ENCODE data around the gene MPP2. TPM values are rescaled to one million over a fixed set of nuclear protein-coding genes. Genes with fewer than 3 reads are reported as not detected.
"Not testable (repeated sequence)": the region's sequence is repeated elsewhere in the genome, so short reads cannot be mapped to it uniquely, and the experiment has no call there.

The MPP2 gene
- total RNA-seq, 5 donors from 2014 or later (not counting 1 experiment from before 2014, with no cell fraction given) = 1.6 to 5.6 (median 3.2) TPM

DNA sequence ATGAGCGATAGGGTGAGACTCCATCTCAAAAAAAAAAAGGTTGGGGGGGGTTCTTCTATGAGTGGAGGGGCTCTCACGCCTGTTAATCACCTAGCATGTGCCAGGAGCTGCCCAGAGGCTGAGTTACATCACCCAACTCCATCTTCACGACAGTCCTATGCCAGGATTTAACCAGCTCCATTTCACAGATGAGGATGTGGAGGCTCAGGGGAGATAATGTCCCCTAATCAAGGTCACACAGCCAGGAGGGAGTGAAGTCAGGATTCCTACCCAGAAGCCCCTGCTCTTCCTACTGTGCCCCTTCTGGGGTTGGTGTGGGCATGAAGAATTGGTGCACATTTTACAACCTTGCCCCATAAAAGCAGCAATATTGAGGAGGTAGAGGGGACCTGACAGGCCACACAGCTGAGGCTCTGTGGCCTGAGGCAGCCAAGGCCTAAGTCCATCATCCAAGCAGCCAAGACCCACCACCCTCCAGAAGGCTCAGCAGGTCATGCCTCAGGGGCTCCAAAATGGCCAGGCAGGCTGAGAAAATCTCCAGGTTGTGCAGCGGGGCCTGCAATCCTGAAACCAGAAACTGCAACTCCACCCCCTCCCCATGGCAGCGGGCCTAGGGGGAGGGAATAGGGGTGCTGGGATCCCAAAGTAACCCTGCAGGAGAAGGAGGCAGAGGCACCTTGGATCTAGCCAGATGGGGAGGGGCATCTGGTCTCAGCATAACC, 28.0 kb upstream of the MPP2 start:
- H3K9me3 Mint-ChIP-seq = no peaks in the 10 kb centered on the region
- no peak overlapping the region for H3K4me3 Mint-ChIP-seq
- Histone ChIP-seq H3K27ac (ENCODE audit: low read length) (no peak overlapping the region), H3K36me3 (ENCODE audit: control insufficient read depth in 2 of 2, extremely low read depth in 1 of 2, insufficient read depth in 1 of 2, low read length in 1 of 2) (no peaks in the 10 kb centered on the region), H3K4me1 (ENCODE audit: control insufficient read depth in 1 of 2, extremely low read depth in 1 of 2, insufficient read depth in 2 of 2, low read length in 2 of 2) (peaks cover 0 to 15% of the 10 kb centered on the region in 2 experiments), H3K4me3 (ENCODE audit: control insufficient read depth in 1 of 2, extremely low read depth in 1 of 2, low read length in 1 of 2) (no peak overlapping the region), H3K27me3 (replicated peaks in 1 of 2; ENCODE audit: control insufficient read depth in 2 of 2, extremely low read depth in 1 of 2, insufficient read depth in 2 of 2, low read length in 1 of 2) (peaks cover 0 to 28% of the 10 kb centered on the region in 2 experiments), H3K9me3 (no peaks in the 10 kb centered on the region)
- ATAC-seq (replicated peaks in 1 of 4) (no peak), DNase-seq (no peak)
- WGBS (ENCODE audit: insufficient coverage) = no CpG with 5 or more reads among the region's 5 CpGs
- H3K36me3 Mint-ChIP-seq = no peaks in the 10 kb centered on the region
- CTCF ChIA-PET = interaction anchor here in 1 of 2 donors (1.0 kb wide), 1 partner anchor 9 kb away, joined by 3 read pairs; no protein-coding TSS in a partner anchor
- peaks cover 0 to 16% of the 10 kb centered on the region in 2 donors for H3K27me3 Mint-ChIP-seq
- POLR2A ChIA-PET = no interaction called here
- H3K4me1 Mint-ChIP-seq = peaks cover 0 to 13% (median 9%) of the 10 kb centered on the region in 3 donors
- H3K27ac Mint-ChIP-seq = no peak overlapping the region

GRCh38 chr17:43932923-43933322, 25.6 kb upstream of the MPP2 start:
- H3K36me3 Mint-ChIP-seq = no peaks in the 10 kb centered on the region
- no peaks in the 10 kb centered on the region for H3K9me3 Mint-ChIP-seq
- Histone ChIP-seq H3K9me3 (no peaks in the 10 kb centered on the region), H3K27me3 (replicated peaks in 1 of 2; ENCODE audit: control insufficient read depth in 2 of 2, extremely low read depth in 1 of 2, insufficient read depth in 2 of 2, low read length in 1 of 2) (peaks cover 0 to 16% of the 10 kb centered on the region in 2 experiments), H3K4me1 (ENCODE audit: control insufficient read depth in 1 of 2, extremely low read depth in 1 of 2, insufficient read depth in 2 of 2, low read length in 2 of 2) (peaks cover 3 to 8% of the 10 kb centered on the region in 2 experiments), H3K27ac (ENCODE audit: low read length) (no peak overlapping the region), H3K36me3 (ENCODE audit: control insufficient read depth in 2 of 2, extremely low read depth in 1 of 2, insufficient read depth in 1 of 2, low read length in 1 of 2) (no peaks in the 10 kb centered on the region), H3K4me3 (ENCODE audit: control insufficient read depth in 1 of 2, extremely low read depth in 1 of 2, low read length in 1 of 2) (no peak overlapping the region)
- no peak overlapping the region for H3K4me3 Mint-ChIP-seq
- H3K27me3 Mint-ChIP-seq = peaks cover 0 to 6% of the 10 kb centered on the region in 2 donors
- H3K4me1 Mint-ChIP-seq = peaks cover 16% of the 10 kb centered on the region in 3 donors
- POLR2A ChIA-PET = no interaction called here
- no peak overlapping the region for H3K27ac Mint-ChIP-seq
- ATAC-seq (replicated peaks in 1 of 4) (no peak), DNase-seq (no peak)
- CTCF ChIA-PET = interaction anchor here in 1 of 2 donors (0.7 kb wide), 1 partner anchor 56 kb away, joined by 3 read pairs; no protein-coding TSS in a partner anchor
- 87% methylated on average over 3 of the region's 4 CpGs for WGBS (ENCODE audit: insufficient coverage)

GRCh38 chr17:43932357-43932756, 25.0 kb upstream of the MPP2 start:
- DNase-seq = no peak
- ChIA-PET POLR2A (no interaction called here), CTCF (no interaction called here)
- no peak for ATAC-seq (replicated peaks in 1 of 4)
- Histone ChIP-seq H3K4me1 (ENCODE audit: control insufficient read depth in 1 of 2, extremely low read depth in 1 of 2, insufficient read depth in 2 of 2, low read length in 2 of 2) (peaks cover 3 to 8% of the 10 kb centered on the region in 2 experiments), H3K27ac (ENCODE audit: low read length) (no peak overlapping the region), H3K27me3 (replicated peaks in 1 of 2; ENCODE audit: control insufficient read depth in 2 of 2, extremely low read depth in 1 of 2, insufficient read depth in 2 of 2, low read length in 1 of 2) (peaks cover 0 to 15% of the 10 kb centered on the region in 2 experiments), H3K9me3 (no peaks in the 10 kb centered on the region), H3K36me3 (ENCODE audit: control insufficient read depth in 2 of 2, extremely low read depth in 1 of 2, insufficient read depth in 1 of 2, low read length in 1 of 2) (no peaks in the 10 kb centered on the region), H3K4me3 (ENCODE audit: control insufficient read depth in 1 of 2, extremely low read depth in 1 of 2, low read length in 1 of 2) (no peak overlapping the region)
- Mint-ChIP-seq H3K9me3 (no peaks in the 10 kb centered on the region), H3K36me3 (no peaks in the 10 kb centered on the region), H3K4me3 (no peak overlapping the region), H3K4me1 (peaks cover 18 to 20% (median 19%) of the 10 kb centered on the region in 3 donors), H3K27me3 (peaks cover 0 to 6% of the 10 kb centered on the region in 2 donors), H3K27ac (no peak overlapping the region)
- 96% methylated on average over 10 of the region's 10 CpGs for WGBS (ENCODE audit: insufficient coverage)

DNA sequence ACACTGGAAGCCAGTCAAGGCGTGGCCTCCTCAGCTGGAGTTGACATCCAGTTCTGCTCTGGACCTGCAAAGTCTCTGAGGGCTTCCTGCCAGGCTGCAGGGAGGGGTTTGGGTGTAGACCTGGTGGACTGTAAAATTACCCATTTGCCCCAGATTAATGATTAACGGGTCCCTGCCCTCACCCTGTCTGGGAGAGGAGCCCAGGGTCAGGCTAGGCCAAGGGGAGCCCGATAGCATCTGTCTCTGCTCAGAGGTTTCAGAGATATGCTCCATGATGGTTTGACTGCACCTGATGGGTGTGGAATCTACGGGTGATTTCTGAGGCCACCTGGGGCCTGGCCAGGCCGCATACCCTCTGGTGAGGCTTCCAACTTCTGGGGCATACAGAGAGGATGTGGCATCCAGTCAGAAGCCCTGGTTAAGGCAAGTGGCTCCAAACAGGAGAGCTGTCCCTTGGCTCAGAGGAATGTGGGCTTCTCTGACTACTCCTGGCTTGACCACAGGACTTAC, 23.8 kb upstream of the MPP2 start:
- Histone ChIP-seq H3K4me3 (ENCODE audit: control insufficient read depth in 1 of 2, extremely low read depth in 1 of 2, low read length in 1 of 2) (no peak overlapping the region), H3K4me1 (ENCODE audit: control insufficient read depth in 1 of 2, extremely low read depth in 1 of 2, insufficient read depth in 2 of 2, low read length in 2 of 2) (peaks cover 3 to 15% of the 10 kb centered on the region in 2 experiments), H3K27ac (ENCODE audit: low read length) (no peak overlapping the region), H3K9me3 (no peaks in the 10 kb centered on the region), H3K36me3 (ENCODE audit: control insufficient read depth in 2 of 2, extremely low read depth in 1 of 2, insufficient read depth in 1 of 2, low read length in 1 of 2) (no peaks in the 10 kb centered on the region), H3K27me3 (replicated peaks in 1 of 2; ENCODE audit: control insufficient read depth in 2 of 2, extremely low read depth in 1 of 2, insufficient read depth in 2 of 2, low read length in 1 of 2) (peaks cover 0 to 21% of the 10 kb centered on the region in 2 experiments)
- 87% methylated on average over 4 of the region's 5 CpGs for WGBS (ENCODE audit: insufficient coverage)
- Mint-ChIP-seq H3K4me1 (peaks cover 24 to 29% (median 25%) of the 10 kb centered on the region in 3 donors), H3K4me3 (no peak overlapping the region), H3K27ac (no peak overlapping the region), H3K27me3 (peaks cover 0 to 14% of the 10 kb centered on the region in 2 donors), H3K36me3 (no peaks in the 10 kb centered on the region), H3K9me3 (no peaks in the 10 kb centered on the region)
- ATAC-seq (replicated peaks in 1 of 4) = no peak
- POLR2A ChIA-PET = no interaction called here
- DNase-seq = no peak
- CTCF ChIA-PET = interaction anchor here in 1 of 2 donors (0.5 to 0.7 kb wide), 2 partner anchors 44 to 48 kb away, joined by 3 to 5 read pairs; no protein-coding TSS in a partner anchor

GRCh38 chr17:43928609-43929008, 21.3 kb upstream of the MPP2 start:
- ATAC-seq (replicated peaks in 1 of 4) = no peak
- peak overlapping the region in 1 of 3 donors; percentile 90 for H3K4me3 Mint-ChIP-seq
- CTCF ChIA-PET = interaction anchor here (1.2 to 1.4 kb wide), 2 partner anchors 9 to 15 kb away, joined by 3 to 4 read pairs; no protein-coding TSS in a partner anchor
- Histone ChIP-seq H3K9me3 (no peaks in the 10 kb centered on the region), H3K27me3 (replicated peaks in 1 of 2; ENCODE audit: control insufficient read depth in 2 of 2, extremely low read depth in 1 of 2, insufficient read depth in 2 of 2, low read length in 1 of 2) (peaks cover 0 to 17% of the 10 kb centered on the region in 2 experiments), H3K4me3 (ENCODE audit: control insufficient read depth in 1 of 2, extremely low read depth in 1 of 2, low read length in 1 of 2) (no peak overlapping the region), H3K27ac (ENCODE audit: low read length) (no peak overlapping the region), H3K4me1 (ENCODE audit: control insufficient read depth in 1 of 2, extremely low read depth in 1 of 2, insufficient read depth in 2 of 2, low read length in 2 of 2) (peaks cover 3 to 15% of the 10 kb centered on the region in 2 experiments), H3K36me3 (ENCODE audit: control insufficient read depth in 2 of 2, extremely low read depth in 1 of 2, insufficient read depth in 1 of 2, low read length in 1 of 2) (no peaks in the 10 kb centered on the region)
- H3K27me3 Mint-ChIP-seq = peaks cover 0 to 18% of the 10 kb centered on the region in 2 donors
- no CpG with 5 or more reads among the region's 1 CpG for WGBS (ENCODE audit: insufficient coverage)
- peak overlapping the region in 1 of 2 donors; percentile 50 for H3K27ac Mint-ChIP-seq
- no peak for DNase-seq
- H3K36me3 Mint-ChIP-seq = no peaks in the 10 kb centered on the region
- POLR2A ChIA-PET = interaction anchor here in 1 of 2 donors (0.6 kb wide), 1 partner anchor 31 kb away, joined by 3 read pairs; no protein-coding TSS in a partner anchor
- no peaks in the 10 kb centered on the region for H3K9me3 Mint-ChIP-seq
- H3K4me1 Mint-ChIP-seq = peaks cover 24 to 29% (median 25%) of the 10 kb centered on the region in 3 donors

DNA sequence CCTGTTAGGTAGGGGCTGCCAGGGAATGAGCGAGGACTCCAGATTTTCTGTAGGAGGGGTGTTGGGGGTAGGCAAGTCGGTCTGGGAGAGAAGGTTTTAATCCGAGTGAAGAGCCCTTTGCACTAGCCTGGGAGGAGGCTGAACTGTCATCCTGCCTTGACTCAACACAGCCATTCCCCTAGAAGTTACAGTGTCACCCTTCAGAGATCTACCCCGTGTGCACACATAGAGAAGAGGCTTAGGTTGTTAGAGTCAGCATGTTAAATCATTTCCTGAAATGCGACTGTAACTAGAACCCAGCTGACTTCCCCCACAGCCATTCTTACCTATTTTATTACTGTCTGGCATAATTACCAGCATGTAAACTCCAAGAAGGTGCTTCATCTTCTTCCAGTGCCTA, 20.6 kb upstream of the MPP2 start:
- WGBS (ENCODE audit: insufficient coverage) = no CpG with 5 or more reads among the region's 5 CpGs
- peaks cover 3 to 15% of the 10 kb centered on the region in 2 experiments for H3K4me1 ChIP-seq (ENCODE audit: control insufficient read depth in 1 of 2, extremely low read depth in 1 of 2, insufficient read depth in 2 of 2, low read length in 2 of 2)
- peak; percentile 88 to 90 (median 88) for ATAC-seq (replicated peaks in 1 of 4)
- H3K4me3 ChIP-seq (ENCODE audit: control insufficient read depth in 1 of 2, extremely low read depth in 1 of 2, low read length in 1 of 2) = peak overlapping the region; percentile 13 to 62
- H3K4me1 Mint-ChIP-seq = peaks cover 24 to 29% (median 25%) of the 10 kb centered on the region in 3 donors
- peak overlapping the region; percentile 44 for H3K27ac ChIP-seq (ENCODE audit: low read length)
- ChIA-PET POLR2A (interaction anchor here in 1 of 2 donors (0.6 kb wide), 1 partner anchor 21 kb away, joined by 6 read pairs; the partner anchor contains the start of gene MPP2), CTCF (interaction anchor here (0.7 to 1.4 kb wide), 3 partner anchors 10 to 47 kb away, joined by 3 to 4 read pairs (median 3); no protein-coding TSS in a partner anchor)
- peaks cover 0 to 13% of the 10 kb centered on the region in 2 experiments for H3K27me3 ChIP-seq (replicated peaks in 1 of 2; ENCODE audit: control insufficient read depth in 2 of 2, extremely low read depth in 1 of 2, insufficient read depth in 2 of 2, low read length in 1 of 2)
- peak overlapping the region; percentile 80 to 90 (median 85) for H3K4me3 Mint-ChIP-seq
- peak in 1 of 35 experiments; percentile 37 for DNase-seq
- not testable (repeated sequence) for H3K36me3 ChIP-seq (ENCODE audit: control insufficient read depth in 2 of 2, extremely low read depth in 1 of 2, insufficient read depth in 1 of 2, low read length in 1 of 2); H3K36me3 Mint-ChIP-seq; H3K9me3 ChIP-seq; H3K9me3 Mint-ChIP-seq
- peak overlapping the region; percentile 80 to 90 for H3K27ac Mint-ChIP-seq
- peaks cover 0 to 18% of the 10 kb centered on the region in 2 donors for H3K27me3 Mint-ChIP-seq

Measured in T-cell (primary cell).